Fibroblast of skin of right quadriceps (primary cell): Measurements from ENCODE around the gene RAD23A.
A peak's percentile ranks its signal among the peaks of the same experiment; 100 is the strongest.

Experiments
- DNase-seq: peaks from one replicate; pipeline ENCODE4 v3.0.0-alpha.2; 2013

The RAD23A gene

DNA sequence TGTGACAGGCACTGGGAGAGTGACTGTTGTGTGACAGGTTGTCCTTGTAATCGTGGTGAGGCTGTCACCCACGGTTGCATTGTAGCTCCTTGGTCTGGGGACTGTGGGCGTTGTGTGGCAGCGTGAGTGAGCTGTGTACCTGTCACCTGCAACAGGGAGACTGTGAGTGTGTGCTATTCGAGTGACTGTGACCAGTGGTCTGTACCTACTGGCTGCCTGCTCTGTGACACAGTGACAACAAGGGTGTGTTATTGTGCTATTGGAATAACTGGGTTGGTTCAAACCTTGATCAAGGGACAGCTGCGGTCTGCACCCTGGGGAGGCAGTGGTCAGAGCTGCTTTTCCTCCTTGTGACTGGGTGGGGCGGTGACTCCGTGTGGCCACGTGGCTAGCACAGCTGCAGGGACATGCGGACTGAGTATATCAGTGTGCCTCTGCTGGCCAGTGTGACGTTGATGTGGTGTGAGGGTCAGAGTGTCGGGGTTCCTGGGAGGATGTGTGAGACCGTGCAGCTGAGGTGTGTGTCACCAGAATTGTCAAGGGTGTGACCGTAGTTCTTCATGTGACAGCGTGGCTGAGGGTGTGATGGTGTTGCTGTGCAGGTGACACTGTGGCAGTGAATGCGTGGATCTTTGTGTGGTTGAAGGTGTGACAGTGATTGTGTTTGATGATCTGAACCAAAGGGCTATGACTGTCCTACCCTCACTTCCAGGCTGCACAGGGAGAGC lies 39.6 kb downstream of the RAD23A start:
- no peak for DNase-seq

DNA sequence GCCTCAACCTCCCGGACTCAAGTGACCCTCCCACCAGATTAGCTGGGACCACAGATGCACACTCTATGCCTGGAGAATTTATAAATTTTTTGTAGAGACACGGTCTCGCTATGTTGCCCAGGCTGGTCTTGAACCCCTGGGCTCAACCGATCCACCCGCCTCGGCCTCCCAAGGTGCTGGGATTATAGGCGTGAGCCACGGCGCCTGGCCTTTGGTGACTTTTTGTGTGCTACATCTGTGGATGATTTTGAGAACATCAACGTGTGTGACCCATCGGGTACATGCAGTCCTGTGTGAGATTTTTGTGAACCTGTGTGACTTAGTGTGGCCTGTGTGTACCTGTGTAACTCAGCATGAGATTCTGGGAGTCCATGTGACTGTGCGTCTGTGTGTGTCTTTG lies 41.1 kb downstream of the RAD23A start:
- DNase-seq = no peak

DNA sequence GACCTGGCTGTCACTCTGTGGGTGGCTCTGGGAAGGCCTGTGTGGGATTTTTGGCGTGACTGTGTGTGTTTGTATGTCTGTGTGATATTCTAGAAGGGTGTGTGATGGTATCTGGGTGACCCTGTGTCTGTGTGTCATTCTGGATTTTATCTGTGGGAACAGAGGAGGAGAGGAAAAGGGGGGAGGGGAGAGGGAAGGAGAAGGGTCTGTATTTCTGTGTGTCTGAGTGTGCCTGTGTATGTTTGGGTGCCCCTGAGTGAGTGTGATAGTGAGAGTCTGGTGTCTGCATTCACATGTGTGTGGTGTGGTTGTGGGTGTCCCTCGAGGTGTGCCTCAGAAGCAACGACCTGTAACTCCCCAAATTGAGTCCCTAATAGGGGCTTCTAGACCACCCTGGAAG lies 41.5 kb downstream of the RAD23A start:
- no peak for DNase-seq

DNA sequence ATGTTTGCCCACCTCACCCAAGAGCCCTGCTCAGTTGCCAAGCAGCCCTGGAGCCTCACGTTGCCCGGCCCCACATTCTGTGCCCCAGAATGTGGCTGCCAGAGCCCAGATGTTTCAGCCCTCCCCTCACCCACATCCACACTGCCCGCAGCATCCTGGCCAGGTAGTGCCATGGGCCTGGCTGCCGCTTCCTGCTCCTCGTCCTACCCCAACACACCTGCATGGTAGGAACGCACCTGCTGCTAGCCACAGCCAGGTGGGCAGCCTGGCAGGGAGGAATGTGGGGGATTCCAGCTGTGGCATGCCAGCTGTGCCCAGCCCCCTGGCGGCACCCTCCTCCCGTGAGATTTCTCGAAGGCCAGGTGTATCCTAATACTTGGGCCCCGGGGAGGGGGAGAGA lies 42.1 kb downstream of the RAD23A start:
- DNase-seq = no peak

DNA sequence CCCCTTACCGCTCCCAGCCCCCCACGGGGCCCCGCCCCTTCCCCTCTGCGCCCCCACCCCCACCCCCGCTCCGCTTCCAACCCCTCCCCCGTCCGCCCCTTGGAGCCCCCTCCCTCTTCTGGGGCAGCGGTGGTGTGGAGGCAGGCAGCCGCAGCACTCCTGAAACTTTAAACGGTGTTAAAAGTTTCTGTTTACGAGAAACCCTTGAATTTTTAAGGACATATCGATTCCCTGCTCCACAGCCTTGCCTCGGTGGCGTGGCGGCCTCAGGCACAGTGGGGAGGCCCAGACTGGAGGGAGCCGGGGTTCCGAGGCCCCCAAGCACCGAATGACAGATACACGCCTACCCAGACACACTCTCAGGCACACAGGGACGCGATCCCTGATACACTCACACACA lies 44.8 kb downstream of the RAD23A start:
- DNase-seq = no peak

DNA sequence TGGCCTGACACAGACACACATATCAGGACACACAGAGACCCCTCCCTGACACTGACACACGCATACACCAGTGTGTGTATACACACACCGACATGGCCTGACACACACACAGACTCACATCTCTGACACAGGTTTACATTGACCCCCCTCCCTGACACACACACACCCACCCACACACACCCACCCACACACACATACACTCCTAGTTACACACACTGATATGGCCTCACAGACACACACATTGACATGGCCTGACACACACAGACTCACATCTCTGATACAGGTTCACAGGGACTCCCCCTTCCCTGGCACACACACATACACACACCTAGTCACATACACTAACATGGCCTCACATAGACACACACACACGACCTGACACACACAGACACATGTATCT lies 45.2 kb downstream of the RAD23A start:
- DNase-seq = no peak

DNA sequence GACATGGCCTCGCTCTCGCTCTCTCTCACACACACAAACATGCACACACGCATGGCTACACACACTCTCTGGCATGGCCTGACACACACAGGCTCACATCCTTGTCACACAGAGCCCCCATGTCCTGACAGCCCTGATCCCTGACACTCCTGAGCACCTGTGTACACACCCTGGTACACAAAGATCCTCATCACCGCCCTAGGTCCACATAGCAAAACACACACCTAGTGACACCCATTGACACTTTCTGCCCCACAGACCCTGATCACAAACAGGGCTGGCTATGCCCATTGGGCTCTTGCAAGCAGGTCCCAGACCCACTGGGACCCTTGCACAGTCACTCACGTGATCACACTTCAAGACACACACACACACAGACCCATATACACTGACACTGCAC lies 45.6 kb downstream of the RAD23A start:
- no peak for DNase-seq

DNA sequence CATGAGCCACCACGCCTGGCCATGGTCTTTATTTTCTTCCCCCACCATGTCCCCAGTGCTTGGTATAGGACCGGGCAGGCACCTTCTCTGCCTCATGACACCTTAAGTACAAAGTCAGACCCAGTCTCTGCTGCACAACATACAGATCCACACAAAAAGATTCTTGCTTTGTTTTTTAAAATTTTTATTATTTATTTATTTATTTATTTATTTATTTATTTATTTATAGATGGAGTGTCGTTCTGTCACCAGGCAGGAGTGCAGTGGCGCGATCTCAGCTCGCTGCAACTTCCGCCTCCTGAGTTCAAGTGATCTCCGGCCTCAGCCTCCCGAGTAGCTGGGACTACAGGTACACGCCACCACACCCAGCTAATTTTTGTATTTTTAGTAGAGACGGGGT lies 47.1 kb downstream of the RAD23A start:
- DNase-seq = no peak

DNA sequence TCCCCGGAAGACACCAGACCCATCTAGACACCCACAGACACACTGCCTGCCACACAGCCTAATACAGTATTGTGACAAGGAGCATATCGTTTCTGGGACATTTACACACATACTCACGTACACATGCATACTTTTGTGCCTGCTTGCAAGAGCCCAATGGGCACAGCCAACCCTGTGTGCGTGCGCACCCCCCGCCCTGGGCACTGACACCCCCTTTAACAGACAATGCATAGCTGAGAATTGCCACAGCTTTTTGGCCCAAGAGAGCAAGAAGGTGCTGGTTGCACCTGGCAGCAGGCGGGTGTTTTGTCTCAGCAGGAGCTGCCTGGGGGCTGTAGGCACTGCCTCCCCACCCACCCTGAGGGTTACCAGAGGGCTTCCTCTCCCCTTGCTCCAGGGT lies 47.9 kb downstream of the RAD23A start:
- no peak for DNase-seq

DNA sequence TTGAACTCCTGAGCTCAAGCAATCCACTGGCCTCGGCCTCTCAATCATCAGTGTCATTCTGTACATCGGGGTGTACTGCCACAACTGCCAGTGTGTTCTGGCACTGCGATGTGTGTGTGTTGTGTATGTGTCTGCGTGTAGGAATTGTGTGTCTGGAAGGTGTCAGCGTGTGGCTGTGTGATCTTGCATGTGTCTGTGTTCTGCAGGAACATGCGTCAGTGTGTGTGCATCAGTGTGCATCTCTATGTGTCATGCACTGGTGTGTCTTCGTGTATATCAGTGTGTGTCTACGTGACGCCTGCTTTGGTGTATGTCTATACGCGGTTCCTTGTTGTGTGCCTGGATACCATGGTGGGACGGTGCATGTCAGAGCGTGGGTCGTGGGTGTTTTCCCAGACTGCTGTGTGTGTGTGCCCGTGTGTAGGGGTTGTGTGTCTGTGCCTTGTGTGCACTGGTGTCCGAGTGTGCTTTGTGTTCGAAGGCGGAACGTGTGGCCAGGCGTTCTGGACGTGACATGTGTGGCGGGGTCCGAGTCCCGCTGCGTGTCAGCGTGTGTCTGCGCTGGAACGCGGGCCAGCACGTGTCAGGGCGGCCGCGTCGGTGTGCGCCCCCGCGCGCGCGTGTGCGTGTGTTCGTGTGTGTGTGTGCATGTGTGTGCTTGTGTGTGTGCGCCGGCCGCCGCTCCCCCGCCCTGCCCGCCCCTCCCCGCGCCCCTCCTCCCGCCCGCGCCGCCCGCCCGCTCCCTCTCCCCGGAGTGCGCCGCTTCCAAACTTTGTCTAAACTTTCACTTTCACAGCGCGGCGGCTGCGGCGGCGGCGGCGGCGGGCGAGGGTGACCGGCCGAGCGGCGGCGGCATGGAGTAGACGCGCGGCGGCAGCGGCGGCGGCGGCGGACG lies 49.3 kb downstream of the RAD23A start, which contains the start of gene NFIX:
Gene NFIX, plus strand, starts transcription at position 775 of the 895 bp plus-strand sequence. CDS start 363 bp downstream, outside the sequence.
- DNase-seq = peak; percentile 74

DNA sequence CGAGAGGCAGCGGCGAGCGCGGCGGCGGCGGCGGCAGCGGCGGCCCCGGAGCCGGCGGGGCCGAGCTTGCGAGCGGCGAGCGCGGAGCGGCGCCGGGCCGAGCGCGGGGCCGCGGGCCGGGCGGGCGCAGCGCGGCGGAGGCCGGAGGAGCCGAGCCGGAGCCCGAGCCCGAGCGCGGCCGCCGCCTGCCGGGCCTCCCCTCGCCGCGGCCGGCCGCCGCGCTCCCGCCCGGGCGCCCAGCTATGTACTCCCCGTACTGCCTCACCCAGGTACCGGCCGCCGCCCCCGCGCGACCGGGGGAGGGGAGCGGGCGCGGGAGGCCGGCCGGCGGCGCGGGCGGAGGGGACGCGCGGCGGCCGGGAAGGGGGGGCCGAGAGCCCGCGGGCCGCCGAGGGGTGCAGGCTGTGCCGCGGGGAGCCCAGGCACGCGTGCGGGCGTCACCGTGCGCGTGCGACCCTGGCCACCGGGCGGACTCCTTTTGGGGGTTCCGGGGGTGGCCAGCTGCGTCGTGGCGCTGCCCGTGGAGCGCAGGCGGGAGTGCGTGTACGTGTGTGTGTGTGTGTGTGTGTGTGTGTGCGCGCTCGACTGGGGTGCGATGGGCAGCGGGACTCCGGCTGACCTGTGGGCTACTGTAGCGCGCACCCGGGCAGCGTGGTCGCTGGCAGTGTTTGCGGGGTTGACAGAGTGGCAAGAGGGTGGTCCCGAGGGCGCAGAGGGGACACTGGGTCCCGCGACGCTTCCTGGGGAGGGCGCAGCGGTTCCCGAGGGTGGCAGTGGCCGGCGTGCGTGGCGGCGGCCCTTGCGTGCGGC lies 50.1 kb downstream of the RAD23A start:
- peak; percentile 29 for DNase-seq

DNA sequence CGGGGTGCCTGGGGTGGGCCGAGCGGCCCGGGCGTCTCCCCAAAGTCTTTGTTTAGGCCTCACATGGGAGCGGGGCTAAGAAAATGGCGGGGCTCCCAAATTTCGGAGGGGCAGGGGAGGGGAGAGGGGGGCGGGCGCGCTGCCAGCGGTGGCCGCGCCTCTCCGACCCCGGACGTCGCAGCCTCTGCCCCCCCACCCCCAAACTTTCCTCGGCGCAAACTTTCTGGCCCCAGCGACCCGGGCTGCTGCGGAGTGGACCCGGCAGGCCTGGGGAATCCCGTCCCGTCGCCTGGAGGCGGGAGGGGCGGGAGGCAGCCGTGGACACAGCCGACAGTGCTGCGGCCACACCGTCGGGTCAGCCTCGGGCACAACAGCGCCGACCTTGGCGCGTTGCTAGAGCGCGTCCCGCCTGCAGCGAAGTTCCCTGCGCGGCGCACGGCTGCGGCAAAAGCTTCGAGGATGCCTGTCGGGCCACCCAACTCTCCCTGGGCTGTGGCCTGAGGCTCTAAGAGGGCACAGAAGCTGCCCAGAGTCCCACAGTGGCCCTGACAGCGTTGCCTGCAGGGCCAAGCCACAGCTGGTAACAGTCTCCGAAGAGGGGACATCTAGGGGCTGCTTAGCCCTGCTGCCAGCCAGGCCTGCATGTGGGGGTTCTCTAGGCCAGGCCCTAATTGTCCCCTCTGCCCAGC lies 50.9 kb downstream of the RAD23A start:
- no peak for DNase-seq

DNA sequence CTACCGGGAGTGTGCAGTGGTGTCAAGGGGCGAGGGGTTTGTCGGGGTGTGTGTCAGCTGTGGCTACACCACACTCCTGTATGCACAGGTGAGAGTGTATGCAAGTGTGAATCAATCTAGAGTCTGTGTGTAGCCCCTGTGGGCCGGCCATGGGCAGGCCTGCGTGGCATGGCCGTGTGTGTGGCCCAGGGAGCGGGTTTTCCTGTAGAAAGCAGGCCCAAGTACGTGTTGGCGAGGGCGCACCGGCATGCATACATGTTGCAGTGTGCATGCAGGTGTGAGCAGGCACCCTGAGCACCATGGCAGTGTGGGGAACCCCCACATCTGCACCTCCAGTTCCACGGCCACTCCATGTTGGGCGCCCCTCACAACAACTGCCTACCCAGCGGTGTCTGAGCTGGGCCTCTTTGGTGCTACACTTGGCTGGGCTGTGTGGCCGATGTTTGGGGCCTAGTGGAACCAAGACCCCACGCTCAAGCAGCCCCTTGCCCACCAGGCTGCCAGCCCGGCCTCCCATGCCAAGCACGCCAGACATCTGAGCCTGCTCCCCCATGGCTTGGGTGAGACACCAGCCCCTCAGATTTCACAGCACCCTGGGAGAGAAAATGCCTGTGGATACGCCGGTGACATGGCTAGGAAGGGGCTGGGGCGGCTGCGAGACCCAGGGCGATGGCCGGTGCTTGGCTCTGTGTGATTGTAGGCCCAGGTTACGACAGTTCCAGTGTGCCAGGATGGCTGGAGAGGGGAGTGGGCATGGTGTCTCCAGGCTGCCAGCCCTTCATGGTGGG lies 51.7 kb downstream of the RAD23A start:
- no peak for DNase-seq

DNA sequence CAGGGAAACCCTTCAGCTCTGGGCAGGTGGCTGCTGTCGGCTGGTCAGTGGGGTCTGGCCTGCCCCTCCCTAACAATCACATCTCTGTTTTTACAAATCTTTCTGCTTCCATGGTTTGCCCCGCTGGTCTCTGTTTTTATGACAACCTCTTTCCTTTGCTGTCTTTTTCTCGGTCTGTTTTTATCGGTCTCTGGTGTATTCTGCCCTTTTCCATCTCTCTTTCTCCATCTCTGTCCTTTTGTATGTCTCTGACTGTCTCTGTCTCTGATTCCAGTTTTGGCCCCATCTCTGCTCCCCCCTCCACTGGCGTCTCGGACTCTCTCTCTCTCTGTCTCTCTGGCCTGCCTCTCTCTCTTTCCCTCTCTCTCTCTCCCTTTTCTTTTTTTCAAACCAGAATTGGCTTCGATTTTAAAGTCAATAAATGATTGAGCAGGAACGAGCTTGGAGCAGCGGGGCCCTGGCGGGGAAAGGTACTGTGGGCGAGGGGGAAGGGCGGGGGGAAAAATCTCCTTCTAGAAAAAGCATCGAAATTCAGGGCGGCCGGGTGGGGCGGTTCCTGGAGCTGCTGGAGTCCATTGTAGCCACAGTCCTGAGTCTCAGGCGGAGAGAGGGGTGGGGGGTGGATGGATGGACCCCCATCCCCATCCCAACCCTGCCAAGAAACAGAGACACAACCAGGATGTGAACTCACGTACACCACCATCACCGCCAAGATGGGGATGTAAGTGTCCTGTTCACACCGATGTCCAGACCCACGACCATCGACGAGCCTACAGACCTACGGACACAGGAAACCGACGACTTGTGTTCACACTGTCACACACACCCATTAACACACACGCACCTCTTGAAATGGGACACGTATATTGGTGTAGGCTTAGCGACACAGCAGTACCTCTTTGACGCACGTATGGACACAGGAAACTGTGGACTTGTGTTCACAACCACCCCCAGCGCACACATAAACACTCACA lies 52.6 kb downstream of the RAD23A start:
- DNase-seq = no peak

DNA sequence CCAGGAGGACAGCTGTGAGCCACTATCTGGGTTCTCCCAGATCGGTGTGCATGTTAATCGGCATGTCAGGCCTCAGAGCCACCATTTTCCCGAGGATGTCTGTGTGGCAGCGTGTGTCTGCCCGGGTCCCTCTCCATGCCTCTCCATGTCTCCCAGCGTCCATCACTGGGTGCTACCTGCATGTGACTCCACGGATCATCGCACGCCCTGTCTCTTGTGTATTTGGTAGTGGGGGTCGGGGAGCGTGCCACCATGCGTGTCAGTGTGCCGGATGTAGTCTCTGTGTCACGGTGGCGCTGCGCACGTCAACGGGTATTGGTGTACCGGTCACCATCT lies 55.5 kb downstream of the RAD23A start:
- no peak for DNase-seq

DNA sequence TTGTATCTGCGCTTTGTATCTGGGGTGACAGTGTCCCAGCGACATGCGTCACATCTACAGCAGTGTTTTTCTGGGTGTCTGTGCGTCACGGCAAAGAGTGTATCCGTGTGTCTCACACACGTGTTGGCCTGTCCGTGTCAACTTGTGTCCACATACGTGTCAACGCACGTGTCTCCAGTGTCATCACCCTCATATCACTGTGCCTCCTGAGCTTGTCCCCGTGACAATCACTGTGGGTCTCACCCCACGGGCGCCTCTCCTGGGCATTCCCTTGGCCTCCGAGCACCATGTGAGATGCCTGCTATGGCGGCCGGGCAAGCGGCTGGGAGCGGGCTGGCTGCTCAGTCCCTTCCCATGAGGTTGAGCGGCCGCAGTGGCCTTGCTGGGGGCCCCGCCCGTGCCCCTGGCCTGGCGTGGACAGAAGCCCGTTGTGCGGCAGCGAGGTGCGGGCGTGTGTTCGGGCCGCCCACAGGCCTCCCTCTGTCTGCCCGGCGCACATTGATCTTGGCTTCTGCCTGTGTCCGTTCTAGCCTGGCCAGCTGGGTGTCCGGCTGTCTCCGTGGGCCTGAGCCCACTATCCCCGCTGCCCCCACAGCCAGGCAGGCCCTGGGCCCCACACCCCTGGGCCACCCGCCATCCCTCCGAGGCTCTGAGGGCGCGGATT lies 56.0 kb downstream of the RAD23A start:
- no peak for DNase-seq

DNA sequence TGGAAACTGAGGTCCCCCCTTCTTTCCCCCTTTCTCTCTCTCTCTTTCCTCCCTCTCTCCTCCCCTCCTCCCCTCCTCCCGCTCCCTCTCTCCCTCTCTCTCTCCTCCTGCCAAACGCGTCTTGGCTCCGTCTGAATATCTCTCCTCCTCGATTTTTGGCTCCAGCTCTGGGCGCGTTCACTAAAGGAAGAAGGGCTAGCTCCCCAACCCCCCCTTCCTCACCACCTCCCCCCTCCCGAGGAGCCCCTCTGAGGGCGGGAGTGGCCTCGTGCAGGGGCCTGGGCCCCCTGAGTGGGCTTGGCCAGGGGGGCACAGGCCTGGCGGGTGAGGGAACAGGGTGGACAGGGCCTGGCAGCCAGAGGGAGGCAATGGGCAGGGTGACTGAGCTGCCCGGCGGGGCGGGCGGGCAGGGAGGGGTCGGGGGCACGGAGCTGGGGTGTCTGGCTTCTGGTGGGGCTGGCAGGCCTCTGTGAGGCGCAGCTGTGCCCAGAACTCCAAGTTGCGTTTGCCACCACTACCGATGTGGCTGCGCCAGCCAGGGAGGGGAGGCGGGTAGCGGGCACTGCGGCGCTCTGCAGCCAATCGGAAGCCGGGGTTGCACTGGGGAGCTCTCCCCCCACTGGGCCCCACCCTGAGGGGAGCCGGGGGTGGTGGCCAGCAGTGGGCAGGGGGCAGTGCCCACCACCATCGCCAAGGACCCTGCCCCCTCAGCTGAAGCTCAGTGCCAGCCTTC lies 56.7 kb downstream of the RAD23A start:
- DNase-seq = no peak

DNA sequence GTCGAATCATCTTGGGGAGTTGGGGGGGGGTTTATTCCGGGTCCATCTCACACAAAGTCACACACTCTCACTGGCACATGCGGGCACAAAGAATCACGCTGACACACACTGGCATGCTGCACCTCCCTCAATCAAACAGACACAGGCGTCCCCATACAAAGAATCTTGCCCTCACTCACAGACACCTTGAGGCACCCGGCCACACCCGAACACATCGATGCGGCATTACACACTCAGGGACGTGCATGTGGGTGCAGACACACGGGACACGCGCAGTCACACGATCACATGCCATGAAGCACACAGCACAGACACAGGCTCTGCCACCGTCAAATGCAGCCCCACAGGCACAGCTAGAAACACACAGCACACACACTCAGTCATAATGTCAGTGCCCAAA lies 57.4 kb downstream of the RAD23A start:
- no peak for DNase-seq
